ENCODE data around the gene RBMS3.

Gene RBMS3

GRCh38 chr3:29590461-29590860, 309.6 kb downstream of the RBMS3 start:
- DNase-seq: no peak

- DNase-seq: no peak
Measured at GRCh38 chr3:29591579-29591978, 310.7 kb downstream of the RBMS3 start.

GRCh38 chr3:29593802-29594201, 312.9 kb downstream of the RBMS3 start:
- DNase-seq: no peak

- no peak for DNase-seq
Measured at GRCh38 chr3:29594261-29594660, 313.4 kb downstream of the RBMS3 start.

GRCh38 chr3:29597376-29598008, 316.6 kb downstream of the RBMS3 start:
- no peak for DNase-seq

- DNase-seq: no peak
Measured at GRCh38 chr3:29601861-29602585, 321.2 kb downstream of the RBMS3 start.

GRCh38 chr3:29605845-29606244, 325.0 kb downstream of the RBMS3 start:
- DNase-seq: no peak

GRCh38 chr3:29606416-29606815, 325.5 kb downstream of the RBMS3 start:
- no peak for DNase-seq

- no peak for DNase-seq
Measured at GRCh38 chr3:29608414-29609327, 327.8 kb downstream of the RBMS3 start.

- DNase-seq: no peak
Measured at GRCh38 chr3:29609328-29609811, 328.5 kb downstream of the RBMS3 start.

GRCh38 chr3:29610781-29611180, 329.9 kb downstream of the RBMS3 start:
- DNase-seq: no peak

GRCh38 chr3:29611252-29611651, 330.4 kb downstream of the RBMS3 start:
- no peak for DNase-seq

GRCh38 chr3:29612536-29612935, 331.7 kb downstream of the RBMS3 start:
- DNase-seq: no peak

- DNase-seq: no peak
Measured at GRCh38 chr3:29614954-29615353, 334.1 kb downstream of the RBMS3 start.

GRCh38 chr3:29618395-29619282, 337.8 kb downstream of the RBMS3 start:
- DNase-seq: no peak

GRCh38 chr3:29619676-29620075, 338.8 kb downstream of the RBMS3 start:
- no peak for DNase-seq

GRCh38 chr3:29627136-29628117, 346.6 kb downstream of the RBMS3 start:
- DNase-seq: no peak

- no peak for DNase-seq
Measured at GRCh38 chr3:29628795-29629194, 347.9 kb downstream of the RBMS3 start.

GRCh38 chr3:29635888-29636287, 355.0 kb downstream of the RBMS3 start:
- no peak for DNase-seq

- DNase-seq: no peak
Measured at GRCh38 chr3:29637068-29637467, 356.2 kb downstream of the RBMS3 start.

All from activated CD4-positive, alpha-beta T cell treated with anti-CD3 and anti-CD28 coated beads, Interleukin-2, Interleukin-6, amounts not matched to agents 100 ng/mL and 50 ng/mL, durations not matched to agents 16 hours and 8 hours (primary cell).